Keratinocyte (primary cell): Measurements from ENCODE around the gene ACOXL.

Source experiments
- CTCF ChIP-seq, 3 experiments: IDR thresholded peaks in 1 of 3; conservative IDR thresholded peaks in 1 of 3; optimal IDR thresholded peaks in 1 of 3; 2 replicates in 2 of 3; 3 replicates in 1 of 3; pipeline versions ENCODE3 to v1.5.1; 2011; ENCODE audit warnings: low read length in 3 of 3, mild to moderate bottlenecking in 3 of 3, moderate library complexity in 2 of 3, control low read depth in 1 of 3, inconsistent platforms in 1 of 3; ENCODE audit not compliant: insufficient read depth in 2 of 3; ENCODE audit errors: extremely low read depth in 1 of 3
- EZH2 ChIP-seq: IDR thresholded peaks from one replicate; pipeline ENCODE4 v1.6.1; 2012; ENCODE audit warnings: inconsistent platforms, mild to moderate bottlenecking, low read length, moderate library complexity

- no peak for TF ChIP-seq CTCF (optimal IDR thresholded peaks at IDR 0.05 in 1 of 3, IDR thresholded peaks at IDR 0.05 in 1 of 3, conservative IDR thresholded peaks at IDR 0.05 in 1 of 3; ENCODE audit: extremely low read depth in 1 of 3, insufficient read depth in 2 of 3, low read length in 3 of 3)
- TF ChIP-seq EZH2, result no peak
Observed at GRCh38 chr2:111058264-111058663, 325.9 kb downstream of the ACOXL start.
